ENCODE data around the gene TIMM21. TPM values are rescaled to one million over a fixed set of nuclear protein-coding genes. Genes with fewer than 3 reads are reported as not detected.

TIMM21 gene
- total RNA-seq, 4 donors from 2014 or later = 17.9 to 38.0 (median 24.1) TPM

GRCh38 chr18:74139411-74139810 lies 8.9 kb upstream of the TIMM21 start:
- Histone ChIP-seq H3K36me3 (no peaks in the 10 kb centered on the region), H3K27me3 (peaks cover 5% of the 10 kb centered on the region), H3K27ac (no peak overlapping the region), H3K9me3 (no peaks in the 10 kb centered on the region), H3K4me3 (no peak overlapping the region), H3K4me1 (no peaks in the 10 kb centered on the region)
- WGBS = 91% methylated on average over 2 of the region's 2 CpGs
- TF ChIP-seq POLR2AphosphoS5 (IDR thresholded peaks at IDR 0.05) (no peak), POLR2A (IDR thresholded peaks at IDR 0.05) (no peak), EP300 (IDR thresholded peaks at IDR 0.05) (no peak), CTCF (IDR thresholded peaks at IDR 0.05) (no peak)
- DNase-seq (ENCODE audit: low spot score in 2 of 2) = no peak

GRCh38 chr18:74139888-74140287 lies 8.4 kb upstream of the TIMM21 start:
- WGBS = 72% methylated on average over 3 of the region's 3 CpGs
- H3K27me3 ChIP-seq = peaks cover 5% of the 10 kb centered on the region
- DNase-seq (ENCODE audit: low spot score in 2 of 2) = no peak
- no peaks in the 10 kb centered on the region for H3K36me3 ChIP-seq
- H3K9me3 ChIP-seq = no peaks in the 10 kb centered on the region
- TF ChIP-seq POLR2A (IDR thresholded peaks at IDR 0.05) (no peak), EP300 (IDR thresholded peaks at IDR 0.05) (no peak), CTCF (IDR thresholded peaks at IDR 0.05) (no peak), POLR2AphosphoS5 (IDR thresholded peaks at IDR 0.05) (no peak)
- H3K27ac ChIP-seq = no peak overlapping the region
- no peaks in the 10 kb centered on the region for H3K4me1 ChIP-seq
- H3K4me3 ChIP-seq = no peak overlapping the region

GRCh38 chr18:74140582-74140981 lies 7.7 kb upstream of the TIMM21 start:
- DNase-seq (ENCODE audit: low spot score in 2 of 2) = no peak
- Histone ChIP-seq H3K27me3 (peaks cover 5% of the 10 kb centered on the region), H3K9me3 (no peaks in the 10 kb centered on the region), H3K27ac (no peak overlapping the region), H3K4me1 (no peaks in the 10 kb centered on the region), H3K36me3 (no peaks in the 10 kb centered on the region), H3K4me3 (no peak overlapping the region)
- WGBS = 83% methylated on average over 1 of the region's 1 CpG
- TF ChIP-seq POLR2AphosphoS5 (IDR thresholded peaks at IDR 0.05) (no peak), CTCF (IDR thresholded peaks at IDR 0.05) (no peak), EP300 (IDR thresholded peaks at IDR 0.05) (no peak), POLR2A (IDR thresholded peaks at IDR 0.05) (no peak)

GRCh38 chr18:74141667-74142066 lies 6.7 kb upstream of the TIMM21 start:
- Histone ChIP-seq H3K4me1 (no peaks in the 10 kb centered on the region), H3K4me3 (no peak overlapping the region), H3K9me3 (no peaks in the 10 kb centered on the region), H3K36me3 (no peaks in the 10 kb centered on the region), H3K27ac (no peak overlapping the region), H3K27me3 (peaks cover 5% of the 10 kb centered on the region)
- 51% methylated on average over 2 of the region's 2 CpGs for WGBS
- no peak for DNase-seq (ENCODE audit: low spot score in 2 of 2)
- TF ChIP-seq POLR2A (IDR thresholded peaks at IDR 0.05) (no peak), POLR2AphosphoS5 (IDR thresholded peaks at IDR 0.05) (no peak), CTCF (IDR thresholded peaks at IDR 0.05) (no peak), EP300 (IDR thresholded peaks at IDR 0.05) (no peak)

- 54% methylated on average over 2 of the region's 2 CpGs for WGBS
- peaks cover 5% of the 10 kb centered on the region for H3K4me1 ChIP-seq
- H3K9me3 ChIP-seq = no peaks in the 10 kb centered on the region
- peaks cover 5% of the 10 kb centered on the region for H3K27me3 ChIP-seq
- no peaks in the 10 kb centered on the region for H3K36me3 ChIP-seq
- DNase-seq (ENCODE audit: low spot score in 2 of 2) = no peak
- no peak overlapping the region for H3K27ac ChIP-seq
- TF ChIP-seq POLR2AphosphoS5 (IDR thresholded peaks at IDR 0.05) (no peak), EP300 (IDR thresholded peaks at IDR 0.05) (no peak), POLR2A (IDR thresholded peaks at IDR 0.05) (no peak), CTCF (IDR thresholded peaks at IDR 0.05) (no peak)
- H3K4me3 ChIP-seq = no peak overlapping the region
Measured at GRCh38 chr18:74142252-74142651, 6.1 kb upstream of the TIMM21 start.

Measured in suprapubic skin (tissue), 4 donors.